PFSK-1 (cell line): ENCODE data around the gene BLTP3B.

ENCODE experiments used
- FOXP2 ChIP-seq: optimal IDR thresholded peaks from 2 replicates; pipeline ENCODE3; 2011; ENCODE audit warnings: borderline replicate concordance, control low read depth, inconsistent platforms; ENCODE audit not compliant: insufficient read depth; ENCODE audit errors: extremely low read length, extremely low read depth
- POLR2AphosphoS5 ChIP-seq: IDR thresholded peaks from 2 replicates; pipeline ENCODE4 v1.6.1; 2012; ENCODE audit warnings: low read depth, mild to moderate bottlenecking, control low read depth, low read length, moderate library complexity
- REST ChIP-seq, 2 experiments: IDR thresholded peaks; 2 replicates each; pipeline versions ENCODE4 v1.6.1 to v1.8.0; 2011 to 2012; ENCODE audit warnings: low read depth in 2 of 2, low read length in 2 of 2, control low read depth in 1 of 2, inconsistent platforms in 1 of 2, mild to moderate bottlenecking in 1 of 2, moderate library complexity in 1 of 2; ENCODE audit not compliant: insufficient read depth in 1 of 2
- SIN3A ChIP-seq: IDR thresholded peaks from 2 replicates; pipeline ENCODE4 v1.6.1; 2012; ENCODE audit warnings: mild to moderate bottlenecking, low read length, moderate library complexity, borderline replicate concordance; ENCODE audit not compliant: insufficient read depth
- TAF1 ChIP-seq: IDR thresholded peaks from 2 replicates; pipeline ENCODE4 v1.6.1; 2012; ENCODE audit warnings: low read length, control low read depth, borderline replicate concordance; ENCODE audit not compliant: insufficient read depth

BLTP3B gene

GRCh38 chr12:100159391-100160104, 16.9 kb upstream of the BLTP3B start:
- TF ChIP-seq TAF1 (no peak), POLR2AphosphoS5 (no peak), FOXP2 (no peak), REST (IDR thresholded peaks at IDR 0.05; ENCODE audit: insufficient read depth in 1 of 2, low read depth in 2 of 2, low read length in 2 of 2) (no peak), SIN3A (no peak)

GRCh38 chr12:100158535-100158934, 15.9 kb upstream of the BLTP3B start:
- no peak for TF ChIP-seq REST (IDR thresholded peaks at IDR 0.05; ENCODE audit: insufficient read depth in 1 of 2, low read depth in 2 of 2, low read length in 2 of 2)
- no peak for TF ChIP-seq SIN3A
- no peak for TF ChIP-seq TAF1
- TF ChIP-seq POLR2AphosphoS5 = no peak
- no peak for TF ChIP-seq FOXP2

GRCh38 chr12:100157427-100157821, 14.8 kb upstream of the BLTP3B start:
- TF ChIP-seq REST (IDR thresholded peaks at IDR 0.05; ENCODE audit: insufficient read depth in 1 of 2, low read depth in 2 of 2, low read length in 2 of 2) = no peak
- no peak for TF ChIP-seq TAF1

GRCh38 chr12:100156731-100157426, 14.2 kb upstream of the BLTP3B start:
- no peak for TF ChIP-seq POLR2AphosphoS5
- TF ChIP-seq FOXP2 = no peak
- TF ChIP-seq TAF1 = no peak
- no peak for TF ChIP-seq SIN3A
- no peak for TF ChIP-seq REST (IDR thresholded peaks at IDR 0.05; ENCODE audit: insufficient read depth in 1 of 2, low read depth in 2 of 2, low read length in 2 of 2)
